PFSK-1 (cell line): Measurements from ENCODE around the gene ADPRHL1.

Experiments
- POLR2AphosphoS5 ChIP-seq: IDR thresholded peaks from 2 replicates; pipeline ENCODE4 v1.6.1; 2012; ENCODE audit warnings: low read depth, mild to moderate bottlenecking, control low read depth, low read length, moderate library complexity
- SIN3A ChIP-seq: IDR thresholded peaks from 2 replicates; pipeline ENCODE4 v1.6.1; 2012; ENCODE audit warnings: mild to moderate bottlenecking, low read length, moderate library complexity, borderline replicate concordance; ENCODE audit not compliant: insufficient read depth

DNA sequence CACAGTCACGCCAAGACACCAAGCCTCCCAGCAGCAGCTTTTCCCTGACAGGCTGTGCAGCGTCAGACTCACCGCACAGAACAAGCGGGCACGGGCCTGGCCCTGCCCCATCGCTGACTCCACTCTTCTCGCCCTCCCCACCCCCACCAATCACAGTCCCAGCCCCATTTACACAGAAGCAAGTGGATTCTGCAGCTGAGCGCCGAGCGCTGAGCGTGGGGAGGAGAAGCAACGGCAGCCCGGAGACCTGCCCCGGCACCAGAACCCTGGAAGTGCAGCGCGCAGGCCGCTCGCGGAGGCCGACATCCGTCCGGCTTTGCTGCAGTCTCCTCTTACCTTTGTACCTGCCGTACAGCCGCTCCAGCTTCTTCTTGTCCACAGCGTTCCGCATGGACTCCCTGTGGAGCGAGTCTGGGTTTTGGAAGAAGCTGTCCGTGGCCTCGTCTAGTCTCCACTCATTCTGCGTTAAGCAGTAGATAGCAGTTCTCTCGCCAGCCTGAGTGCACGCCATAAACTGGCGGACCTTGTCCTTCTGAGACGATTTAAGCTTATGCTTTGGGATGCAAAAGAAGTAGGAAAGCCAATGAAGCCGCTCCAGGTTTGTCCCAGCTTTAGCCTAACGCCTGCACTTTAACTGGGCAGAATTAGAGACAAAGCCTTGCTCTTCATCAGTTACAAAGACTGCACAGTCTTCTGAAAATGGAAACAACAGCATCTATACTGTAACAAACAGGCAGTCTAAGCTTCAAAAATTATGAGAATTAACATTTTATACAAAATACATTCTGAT, 30.4 kb upstream of the ADPRHL1 start:
- TF ChIP-seq POLR2AphosphoS5 (no peak), SIN3A (no peak)
